ENCODE results near the gene NEDD8. TPM values are rescaled to one million over a fixed set of nuclear protein-coding genes. Genes with fewer than 3 reads are reported as not detected.

NEDD8 gene
- total RNA-seq, 1 donor from 2014 or later: 180 TPM

GRCh38 chr14:24181371-24182077 is 50.6 kb downstream of the NEDD8 start:
- Histone ChIP-seq H3K27me3 (ENCODE audit: control insufficient read depth, insufficient read depth, low read length) (no peaks in the 10 kb centered on the region), H3K4me3 (ENCODE audit: low read depth, low read length) (no peak overlapping the region), H3K36me3 (ENCODE audit: control insufficient read depth, insufficient read depth, low read length) (peaks cover 11% of the 10 kb centered on the region)
- TF ChIP-seq CTCF (IDR thresholded peaks at IDR 0.05; ENCODE audit: insufficient read depth, low read length, poor library complexity, severe bottlenecking): no peak
- DNase-seq (ENCODE audit: low read depth): no peak

- TF ChIP-seq CTCF (IDR thresholded peaks at IDR 0.05; ENCODE audit: insufficient read depth, low read length, poor library complexity, severe bottlenecking): no peak
- Histone ChIP-seq H3K27me3 (ENCODE audit: control insufficient read depth, insufficient read depth, low read length) (no peaks in the 10 kb centered on the region), H3K4me3 (ENCODE audit: low read depth, low read length) (no peak overlapping the region), H3K36me3 (ENCODE audit: control insufficient read depth, insufficient read depth, low read length) (peaks cover 12% of the 10 kb centered on the region)
- peak; percentile 96 for DNase-seq (ENCODE audit: low read depth)
Measured at GRCh38 chr14:24179961-24180796, 52.0 kb downstream of the NEDD8 start.

GRCh38 chr14:24179294-24179960 is 52.7 kb downstream of the NEDD8 start:
- no peak overlapping the region for H3K4me3 ChIP-seq (ENCODE audit: low read depth, low read length)
- H3K36me3 ChIP-seq (ENCODE audit: control insufficient read depth, insufficient read depth, low read length): peaks cover 12% of the 10 kb centered on the region
- no peak for TF ChIP-seq CTCF (IDR thresholded peaks at IDR 0.05; ENCODE audit: insufficient read depth, low read length, poor library complexity, severe bottlenecking)
- DNase-seq (ENCODE audit: low read depth): no peak
- H3K27me3 ChIP-seq (ENCODE audit: control insufficient read depth, insufficient read depth, low read length): no peaks in the 10 kb centered on the region

- Histone ChIP-seq H3K36me3 (ENCODE audit: control insufficient read depth, insufficient read depth, low read length) (peaks cover 11% of the 10 kb centered on the region), H3K4me3 (ENCODE audit: low read depth, low read length) (no peak overlapping the region), H3K27me3 (ENCODE audit: control insufficient read depth, insufficient read depth, low read length) (no peaks in the 10 kb centered on the region)
- DNase-seq (ENCODE audit: low read depth): no peak
- TF ChIP-seq CTCF (IDR thresholded peaks at IDR 0.05; ENCODE audit: insufficient read depth, low read length, poor library complexity, severe bottlenecking): no peak
Measured at GRCh38 chr14:24178399-24179178, 53.6 kb downstream of the NEDD8 start.

GRCh38 chr14:24177891-24178290 is 54.3 kb downstream of the NEDD8 start:
- no peak for TF ChIP-seq CTCF (IDR thresholded peaks at IDR 0.05; ENCODE audit: insufficient read depth, low read length, poor library complexity, severe bottlenecking)
- DNase-seq (ENCODE audit: low read depth): no peak
- Histone ChIP-seq H3K36me3 (ENCODE audit: control insufficient read depth, insufficient read depth, low read length) (peaks cover 14% of the 10 kb centered on the region), H3K27me3 (ENCODE audit: control insufficient read depth, insufficient read depth, low read length) (no peaks in the 10 kb centered on the region), H3K4me3 (ENCODE audit: low read depth, low read length) (no peak overlapping the region)

All from kidney epithelial cell (primary cell).